Mesothelial cell of epicardium (in vitro differentiated cells): ENCODE data around the gene SORCS1. TPM values are rescaled to one million over a fixed set of nuclear protein-coding genes. Genes with fewer than 3 reads are reported as not detected.

Source experiments
- DNase-seq, 2 experiments: peaks; one replicate each; pipeline ENCODE4 v3.0.0; 2021; ENCODE audit warnings: low spot score in 2 of 2; ENCODE audit not compliant: unreplicated experiment in 2 of 2
- H3K27ac Mint-ChIP-seq: 2 replicates; pipeline ENCODE4 v1.8.0; 2021; ENCODE audit warnings: mixed read lengths
- H3K27me3 Mint-ChIP-seq: 2 replicates; pipeline ENCODE4 v1.8.0; 2021; ENCODE audit warnings: low read depth, mixed read lengths
- H3K36me3 Mint-ChIP-seq: 2 replicates; pipeline ENCODE4 v1.8.0; 2021; ENCODE audit warnings: mixed read lengths
- H3K4me1 Mint-ChIP-seq: 2 replicates; pipeline ENCODE4 v1.8.0; 2021; ENCODE audit warnings: mixed read lengths
- H3K4me3 Mint-ChIP-seq: 2 replicates; pipeline ENCODE4 v1.8.0; 2021; ENCODE audit warnings: mild to moderate bottlenecking, moderate library complexity, mixed read lengths
- H3K9me3 Mint-ChIP-seq: 2 replicates; pipeline ENCODE4 v1.8.0; 2021; ENCODE audit warnings: mixed read lengths
- total RNA-seq: library from RNA; stranded (reverse); gene quantifications from 3 replicates; pipeline ENCODE4 v1.2.1, GENCODE V29; 2021
- TF ChIP-seq, protein P1 (sequence below): fragments of 200-600 bp; sonication (generic); IDR thresholded peaks from one replicate; pipeline ENCODE4 v1.5.0; 2021; ENCODE audit warnings: antibody characterized with exemption; ENCODE audit not compliant: unreplicated experiment

SORCS1 gene
- total RNA-seq, 1 donor from 2014 or later, result 0.78 TPM

DNA sequence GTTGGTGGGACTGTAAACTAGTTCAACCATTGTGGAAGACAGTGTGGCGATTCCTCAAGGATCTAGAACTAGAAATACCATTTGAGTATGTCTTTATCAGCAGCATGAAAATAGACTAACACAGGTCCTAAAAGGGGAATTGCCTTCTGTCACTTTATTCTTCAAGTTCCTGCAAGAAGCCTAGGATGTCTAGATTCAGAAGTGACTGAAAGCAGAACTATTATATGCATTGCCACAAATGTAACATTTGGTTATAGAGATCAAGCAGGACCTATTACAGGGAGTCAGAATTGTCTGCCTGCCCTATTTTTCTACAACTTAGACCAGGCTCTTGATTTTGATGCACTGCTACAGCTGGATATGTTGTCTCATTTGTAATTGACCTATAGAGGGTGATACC, 364.7 kb downstream of the SORCS1 start:
- Mint-ChIP-seq H3K27ac (no peak overlapping the region), H3K9me3 (no peaks in the 10 kb centered on the region), H3K4me3 (no peak overlapping the region), H3K4me1 (peaks cover 3% of the 10 kb centered on the region), H3K36me3 (no peaks in the 10 kb centered on the region), H3K27me3 (peaks cover 8% of the 10 kb centered on the region)
- TF ChIP-seq, protein P1, sequence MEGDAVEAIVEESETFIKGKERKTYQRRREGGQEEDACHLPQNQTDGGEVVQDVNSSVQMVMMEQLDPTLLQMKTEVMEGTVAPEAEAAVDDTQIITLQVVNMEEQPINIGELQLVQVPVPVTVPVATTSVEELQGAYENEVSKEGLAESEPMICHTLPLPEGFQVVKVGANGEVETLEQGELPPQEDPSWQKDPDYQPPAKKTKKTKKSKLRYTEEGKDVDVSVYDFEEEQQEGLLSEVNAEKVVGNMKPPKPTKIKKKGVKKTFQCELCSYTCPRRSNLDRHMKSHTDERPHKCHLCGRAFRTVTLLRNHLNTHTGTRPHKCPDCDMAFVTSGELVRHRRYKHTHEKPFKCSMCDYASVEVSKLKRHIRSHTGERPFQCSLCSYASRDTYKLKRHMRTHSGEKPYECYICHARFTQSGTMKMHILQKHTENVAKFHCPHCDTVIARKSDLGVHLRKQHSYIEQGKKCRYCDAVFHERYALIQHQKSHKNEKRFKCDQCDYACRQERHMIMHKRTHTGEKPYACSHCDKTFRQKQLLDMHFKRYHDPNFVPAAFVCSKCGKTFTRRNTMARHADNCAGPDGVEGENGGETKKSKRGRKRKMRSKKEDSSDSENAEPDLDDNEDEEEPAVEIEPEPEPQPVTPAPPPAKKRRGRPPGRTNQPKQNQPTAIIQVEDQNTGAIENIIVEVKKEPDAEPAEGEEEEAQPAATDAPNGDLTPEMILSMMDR, result no peak
- DNase-seq, result no peak

DNA sequence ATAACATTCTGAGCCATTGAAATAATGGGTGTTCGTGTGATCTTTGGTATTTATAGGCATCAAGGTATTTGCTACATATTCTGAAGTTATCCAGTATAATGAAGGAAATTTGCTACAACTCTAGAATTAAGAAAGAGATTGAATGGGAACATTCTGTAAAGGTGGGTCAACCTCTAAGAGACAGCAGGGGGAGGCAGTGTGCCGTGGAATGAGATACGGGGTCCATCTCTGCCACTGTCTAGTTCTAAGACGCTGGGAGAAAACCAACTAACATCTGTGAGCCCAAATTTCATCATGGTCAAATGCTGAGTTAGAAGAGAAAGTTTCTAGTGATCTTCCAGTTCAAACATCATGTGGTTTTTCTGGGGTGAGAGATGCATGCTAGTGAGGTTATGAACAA, 368.9 kb downstream of the SORCS1 start:
- Mint-ChIP-seq H3K9me3 (no peaks in the 10 kb centered on the region), H3K4me1 (peaks cover 10% of the 10 kb centered on the region), H3K27me3 (peaks cover 11% of the 10 kb centered on the region), H3K4me3 (no peak overlapping the region), H3K27ac (no peak overlapping the region), H3K36me3 (no peaks in the 10 kb centered on the region)
- TF ChIP-seq, protein P1, result peak; percentile 46
- peak; percentile 34 to 66 for DNase-seq

DNA sequence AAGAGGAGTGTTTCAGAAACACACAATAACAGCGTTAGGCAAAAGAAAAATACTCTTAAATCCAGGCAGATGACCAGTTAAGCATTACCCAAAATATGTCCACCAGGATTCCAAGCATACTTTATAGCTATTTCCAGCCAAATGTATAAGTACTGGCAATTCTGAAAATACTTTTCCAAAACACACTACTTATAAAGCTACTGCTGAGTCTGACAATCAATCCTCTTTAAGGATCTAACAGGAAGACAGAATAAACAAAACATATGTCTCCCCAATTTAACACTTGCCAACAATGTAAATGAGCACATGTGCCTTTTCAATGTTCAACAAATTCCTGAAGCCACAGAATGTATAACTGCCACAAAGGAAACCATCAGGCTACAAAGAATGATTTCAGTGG, 370.9 kb downstream of the SORCS1 start:
- Mint-ChIP-seq H3K4me1 (peaks cover 10% of the 10 kb centered on the region), H3K27ac (peak overlapping the region; percentile 8), H3K36me3 (no peaks in the 10 kb centered on the region), H3K27me3 (peaks cover 21% of the 10 kb centered on the region), H3K9me3 (no peaks in the 10 kb centered on the region), H3K4me3 (no peak overlapping the region)
- DNase-seq, result no peak
- TF ChIP-seq, protein P1, result no peak

DNA sequence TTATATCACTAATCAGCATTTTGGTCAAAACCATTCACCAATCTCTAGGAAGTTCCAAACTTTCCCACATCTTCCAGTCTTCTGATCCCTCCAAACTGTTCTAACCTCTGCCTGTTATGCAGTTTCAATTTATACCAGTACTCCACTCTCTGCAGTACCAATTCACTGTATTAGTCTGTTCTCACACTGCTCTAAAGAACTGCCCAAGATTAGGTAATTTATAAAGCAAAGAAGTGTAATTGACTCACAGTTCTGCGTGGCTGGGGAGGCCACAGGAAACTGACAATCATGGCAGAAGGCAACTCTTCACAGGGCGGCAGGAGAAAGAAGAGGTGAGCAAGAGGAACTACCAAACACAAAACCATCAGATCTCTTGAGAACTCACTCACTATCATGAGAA, 374.9 kb downstream of the SORCS1 start:
- no peak overlapping the region for H3K4me3 Mint-ChIP-seq
- H3K9me3 Mint-ChIP-seq, result no peaks in the 10 kb centered on the region
- DNase-seq, result no peak
- H3K4me1 Mint-ChIP-seq, result peaks cover 10% of the 10 kb centered on the region
- TF ChIP-seq, protein P1, result no peak
- peaks cover 15% of the 10 kb centered on the region for H3K27me3 Mint-ChIP-seq
- no peak overlapping the region for H3K27ac Mint-ChIP-seq
- no peaks in the 10 kb centered on the region for H3K36me3 Mint-ChIP-seq

DNA sequence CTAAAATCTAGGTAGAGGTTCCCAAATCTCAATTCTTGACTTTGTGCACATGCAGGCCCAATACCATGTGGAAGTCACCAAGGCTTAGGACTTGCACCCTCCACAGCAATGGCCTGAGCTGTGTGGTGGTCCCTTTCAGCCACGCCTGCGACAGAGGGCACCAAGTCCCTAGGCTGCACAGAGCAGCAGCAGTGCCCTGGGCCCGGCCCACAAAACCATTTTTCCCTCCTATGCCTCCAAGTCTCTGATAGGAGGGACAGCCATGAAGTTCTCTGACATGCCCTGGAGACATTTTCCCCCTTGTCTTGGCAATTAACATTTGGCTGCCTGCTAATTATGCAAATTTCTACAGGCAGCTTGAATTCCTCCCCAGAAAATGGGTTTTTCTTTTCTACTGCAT, 375.5 kb downstream of the SORCS1 start:
- no peak overlapping the region for H3K4me3 Mint-ChIP-seq
- H3K27me3 Mint-ChIP-seq, result peaks cover 17% of the 10 kb centered on the region
- TF ChIP-seq, protein P1, result no peak
- H3K36me3 Mint-ChIP-seq, result no peaks in the 10 kb centered on the region
- no peak for DNase-seq
- peaks cover 10% of the 10 kb centered on the region for H3K4me1 Mint-ChIP-seq
- no peak overlapping the region for H3K27ac Mint-ChIP-seq
- no peaks in the 10 kb centered on the region for H3K9me3 Mint-ChIP-seq

DNA sequence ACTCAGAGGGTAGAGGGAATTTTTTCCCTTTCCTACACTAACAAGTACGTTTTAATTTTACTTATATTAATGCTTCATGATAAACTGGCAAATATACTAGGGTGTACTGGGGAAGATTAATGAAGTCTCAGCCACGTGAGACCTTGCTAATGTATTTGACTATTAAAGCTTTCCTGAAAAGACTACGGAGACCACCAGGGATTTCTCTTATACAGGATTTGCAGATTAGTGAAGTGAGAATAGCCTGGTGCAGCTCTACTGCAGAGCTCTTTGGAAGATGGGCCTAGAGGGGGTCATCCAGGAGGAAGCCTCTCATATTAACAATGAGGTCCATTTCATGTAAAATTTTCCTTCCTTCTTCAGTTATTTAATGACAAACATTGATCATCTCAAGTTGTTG, 379.0 kb downstream of the SORCS1 start:
- TF ChIP-seq, protein P1, result no peak
- Mint-ChIP-seq H3K27ac (no peak overlapping the region), H3K4me1 (no peaks in the 10 kb centered on the region), H3K4me3 (no peak overlapping the region), H3K27me3 (peaks cover 22% of the 10 kb centered on the region), H3K9me3 (no peaks in the 10 kb centered on the region), H3K36me3 (no peaks in the 10 kb centered on the region)
- no peak for DNase-seq
